Measurements from ENCODE around the gene DCN. TPM values are rescaled to one million over a fixed set of nuclear protein-coding genes. Genes with fewer than 3 reads are reported as not detected.

Gene DCN
- total RNA-seq, 1 experiment from 2014 or later: 2.0 TPM

DNA sequence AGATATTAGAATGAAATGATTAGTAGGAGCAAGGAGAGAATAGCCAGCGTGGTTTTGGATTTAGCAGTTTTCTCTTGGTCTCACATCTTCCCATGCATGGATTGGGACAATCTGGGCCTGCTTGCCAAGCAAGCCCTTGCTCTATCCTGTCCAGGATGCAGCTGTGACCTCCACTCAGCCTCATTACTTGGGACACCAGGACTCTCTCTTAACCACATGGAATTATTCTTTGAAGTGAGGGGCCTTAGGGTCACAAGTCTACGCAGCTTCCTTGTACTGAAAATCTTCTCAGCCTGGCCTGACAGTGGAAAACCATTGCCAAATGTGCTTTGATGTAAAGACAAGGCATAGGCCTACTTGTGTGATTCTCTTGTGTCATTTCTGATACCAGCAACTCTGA, 28.0 kb upstream of the DCN start (continued):
- TF ChIP-seq, protein P1, sequence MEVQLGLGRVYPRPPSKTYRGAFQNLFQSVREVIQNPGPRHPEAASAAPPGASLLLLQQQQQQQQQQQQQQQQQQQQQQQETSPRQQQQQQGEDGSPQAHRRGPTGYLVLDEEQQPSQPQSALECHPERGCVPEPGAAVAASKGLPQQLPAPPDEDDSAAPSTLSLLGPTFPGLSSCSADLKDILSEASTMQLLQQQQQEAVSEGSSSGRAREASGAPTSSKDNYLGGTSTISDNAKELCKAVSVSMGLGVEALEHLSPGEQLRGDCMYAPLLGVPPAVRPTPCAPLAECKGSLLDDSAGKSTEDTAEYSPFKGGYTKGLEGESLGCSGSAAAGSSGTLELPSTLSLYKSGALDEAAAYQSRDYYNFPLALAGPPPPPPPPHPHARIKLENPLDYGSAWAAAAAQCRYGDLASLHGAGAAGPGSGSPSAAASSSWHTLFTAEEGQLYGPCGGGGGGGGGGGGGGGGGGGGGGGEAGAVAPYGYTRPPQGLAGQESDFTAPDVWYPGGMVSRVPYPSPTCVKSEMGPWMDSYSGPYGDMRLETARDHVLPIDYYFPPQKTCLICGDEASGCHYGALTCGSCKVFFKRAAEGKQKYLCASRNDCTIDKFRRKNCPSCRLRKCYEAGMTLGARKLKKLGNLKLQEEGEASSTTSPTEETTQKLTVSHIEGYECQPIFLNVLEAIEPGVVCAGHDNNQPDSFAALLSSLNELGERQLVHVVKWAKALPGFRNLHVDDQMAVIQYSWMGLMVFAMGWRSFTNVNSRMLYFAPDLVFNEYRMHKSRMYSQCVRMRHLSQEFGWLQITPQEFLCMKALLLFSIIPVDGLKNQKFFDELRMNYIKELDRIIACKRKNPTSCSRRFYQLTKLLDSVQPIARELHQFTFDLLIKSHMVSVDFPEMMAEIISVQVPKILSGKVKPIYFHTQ (CRISPR knock-in tag; IDR thresholded peaks at IDR 0.05): no peak
- TF ChIP-seq NFE2L1 (CRISPR knock-in tag; IDR thresholded peaks at IDR 0.05): no peak
- no peak for TF ChIP-seq GABPB1 (CRISPR knock-in tag; IDR thresholded peaks at IDR 0.05)
- TF ChIP-seq, protein P2, sequence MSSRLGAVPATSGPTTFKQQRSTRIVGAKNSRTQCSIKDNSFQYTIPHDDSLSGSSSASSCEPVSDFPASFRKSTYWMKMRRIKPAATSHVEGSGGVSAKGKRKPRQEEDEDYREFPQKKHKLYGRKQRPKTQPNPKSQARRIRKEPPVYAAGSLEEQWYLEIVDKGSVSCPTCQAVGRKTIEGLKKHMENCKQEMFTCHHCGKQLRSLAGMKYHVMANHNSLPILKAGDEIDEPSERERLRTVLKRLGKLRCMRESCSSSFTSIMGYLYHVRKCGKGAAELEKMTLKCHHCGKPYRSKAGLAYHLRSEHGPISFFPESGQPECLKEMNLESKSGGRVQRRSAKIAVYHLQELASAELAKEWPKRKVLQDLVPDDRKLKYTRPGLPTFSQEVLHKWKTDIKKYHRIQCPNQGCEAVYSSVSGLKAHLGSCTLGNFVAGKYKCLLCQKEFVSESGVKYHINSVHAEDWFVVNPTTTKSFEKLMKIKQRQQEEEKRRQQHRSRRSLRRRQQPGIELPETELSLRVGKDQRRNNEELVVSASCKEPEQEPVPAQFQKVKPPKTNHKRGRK (CRISPR knock-in tag; IDR thresholded peaks at IDR 0.05; ENCODE audit: borderline replicate concordance): no peak
- TF ChIP-seq ZNF232 (CRISPR knock-in tag; IDR thresholded peaks at IDR 0.05): no peak
- no peak for TF ChIP-seq ZNF219 (CRISPR knock-in tag; IDR thresholded peaks at IDR 0.05; ENCODE audit: borderline replicate concordance)
- TF ChIP-seq TCF7 (CRISPR knock-in tag; IDR thresholded peaks at IDR 0.05; ENCODE audit: low read depth): no peak

DNA sequence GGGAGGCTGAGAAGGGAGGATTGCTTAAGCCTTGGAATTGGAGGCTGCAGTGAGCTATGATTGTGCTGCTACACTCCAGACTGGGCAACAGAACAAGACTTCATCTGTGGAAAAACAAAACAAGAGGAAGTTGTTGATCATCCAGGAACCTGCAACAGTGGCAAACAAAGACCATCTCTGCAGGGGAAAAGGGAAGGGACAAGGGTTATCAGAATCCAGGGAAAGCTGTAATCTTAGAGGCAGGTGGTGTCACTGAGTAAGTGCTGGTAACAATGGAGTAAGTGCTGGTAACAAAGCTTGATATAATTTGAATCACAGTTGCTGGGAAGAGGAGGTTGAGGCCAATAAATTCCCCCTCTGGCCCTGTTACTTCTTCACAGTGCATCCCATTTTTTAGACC, 27.5 kb upstream of the DCN start:
- no peak overlapping the region for H3K4me3 Mint-ChIP-seq
- H3K9me3 Mint-ChIP-seq: peaks cover 16% of the 10 kb centered on the region
- no peak overlapping the region for H3K27ac Mint-ChIP-seq
- TF ChIP-seq, protein P3, sequence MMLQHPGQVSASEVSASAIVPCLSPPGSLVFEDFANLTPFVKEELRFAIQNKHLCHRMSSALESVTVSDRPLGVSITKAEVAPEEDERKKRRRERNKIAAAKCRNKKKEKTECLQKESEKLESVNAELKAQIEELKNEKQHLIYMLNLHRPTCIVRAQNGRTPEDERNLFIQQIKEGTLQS (CRISPR knock-in tag; conservative IDR thresholded peaks at IDR 0.05): no peak
- TF ChIP-seq, protein P4, sequence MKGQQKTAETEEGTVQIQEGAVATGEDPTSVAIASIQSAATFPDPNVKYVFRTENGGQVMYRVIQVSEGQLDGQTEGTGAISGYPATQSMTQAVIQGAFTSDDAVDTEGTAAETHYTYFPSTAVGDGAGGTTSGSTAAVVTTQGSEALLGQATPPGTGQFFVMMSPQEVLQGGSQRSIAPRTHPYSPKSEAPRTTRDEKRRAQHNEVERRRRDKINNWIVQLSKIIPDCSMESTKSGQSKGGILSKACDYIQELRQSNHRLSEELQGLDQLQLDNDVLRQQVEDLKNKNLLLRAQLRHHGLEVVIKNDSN (CRISPR knock-in tag; IDR thresholded peaks at IDR 0.05): no peak
- TF ChIP-seq, protein P5, sequence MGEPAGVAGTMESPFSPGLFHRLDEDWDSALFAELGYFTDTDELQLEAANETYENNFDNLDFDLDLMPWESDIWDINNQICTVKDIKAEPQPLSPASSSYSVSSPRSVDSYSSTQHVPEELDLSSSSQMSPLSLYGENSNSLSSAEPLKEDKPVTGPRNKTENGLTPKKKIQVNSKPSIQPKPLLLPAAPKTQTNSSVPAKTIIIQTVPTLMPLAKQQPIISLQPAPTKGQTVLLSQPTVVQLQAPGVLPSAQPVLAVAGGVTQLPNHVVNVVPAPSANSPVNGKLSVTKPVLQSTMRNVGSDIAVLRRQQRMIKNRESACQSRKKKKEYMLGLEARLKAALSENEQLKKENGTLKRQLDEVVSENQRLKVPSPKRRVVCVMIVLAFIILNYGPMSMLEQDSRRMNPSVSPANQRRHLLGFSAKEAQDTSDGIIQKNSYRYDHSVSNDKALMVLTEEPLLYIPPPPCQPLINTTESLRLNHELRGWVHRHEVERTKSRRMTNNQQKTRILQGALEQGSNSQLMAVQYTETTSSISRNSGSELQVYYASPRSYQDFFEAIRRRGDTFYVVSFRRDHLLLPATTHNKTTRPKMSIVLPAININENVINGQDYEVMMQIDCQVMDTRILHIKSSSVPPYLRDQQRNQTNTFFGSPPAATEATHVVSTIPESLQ (CRISPR knock-in tag; IDR thresholded peaks at IDR 0.05): no peak
- TF ChIP-seq NR1H2 (CRISPR knock-in tag; IDR thresholded peaks at IDR 0.05) (no peak), EMX1 (CRISPR knock-in tag; IDR thresholded peaks at IDR 0.05) (no peak), PRRX2 (CRISPR knock-in tag; IDR thresholded peaks at IDR 0.05) (no peak), ZNF317 (CRISPR knock-in tag; IDR thresholded peaks at IDR 0.05; ENCODE audit: borderline replicate concordance, low read depth) (no peak), FOXP1 (CRISPR knock-in tag; IDR thresholded peaks at IDR 0.05; ENCODE audit: borderline replicate concordance) (no peak), GRHL2 (CRISPR knock-in tag; IDR thresholded peaks at IDR 0.05; ENCODE audit: insufficient replicate concordance, severe bottlenecking) (no peak), OVOL2 (CRISPR knock-in tag; IDR thresholded peaks at IDR 0.05; ENCODE audit: borderline replicate concordance) (no peak), MXD4 (CRISPR knock-in tag; IDR thresholded peaks at IDR 0.05; ENCODE audit: borderline replicate concordance) (no peak), NR3C1 (CRISPR knock-in tag; conservative IDR thresholded peaks at IDR 0.05; ENCODE audit: low read depth) (no peak), NFATC4 (CRISPR knock-in tag; IDR thresholded peaks at IDR 0.05) (no peak)
- TF ChIP-seq, protein P2 (CRISPR knock-in tag; IDR thresholded peaks at IDR 0.05; ENCODE audit: borderline replicate concordance): no peak
- TF ChIP-seq, protein P6, sequence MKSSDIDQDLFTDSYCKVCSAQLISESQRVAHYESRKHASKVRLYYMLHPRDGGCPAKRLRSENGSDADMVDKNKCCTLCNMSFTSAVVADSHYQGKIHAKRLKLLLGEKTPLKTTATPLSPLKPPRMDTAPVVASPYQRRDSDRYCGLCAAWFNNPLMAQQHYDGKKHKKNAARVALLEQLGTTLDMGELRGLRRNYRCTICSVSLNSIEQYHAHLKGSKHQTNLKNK (CRISPR knock-in tag; IDR thresholded peaks at IDR 0.05): no peak
- TF ChIP-seq, protein P7, sequence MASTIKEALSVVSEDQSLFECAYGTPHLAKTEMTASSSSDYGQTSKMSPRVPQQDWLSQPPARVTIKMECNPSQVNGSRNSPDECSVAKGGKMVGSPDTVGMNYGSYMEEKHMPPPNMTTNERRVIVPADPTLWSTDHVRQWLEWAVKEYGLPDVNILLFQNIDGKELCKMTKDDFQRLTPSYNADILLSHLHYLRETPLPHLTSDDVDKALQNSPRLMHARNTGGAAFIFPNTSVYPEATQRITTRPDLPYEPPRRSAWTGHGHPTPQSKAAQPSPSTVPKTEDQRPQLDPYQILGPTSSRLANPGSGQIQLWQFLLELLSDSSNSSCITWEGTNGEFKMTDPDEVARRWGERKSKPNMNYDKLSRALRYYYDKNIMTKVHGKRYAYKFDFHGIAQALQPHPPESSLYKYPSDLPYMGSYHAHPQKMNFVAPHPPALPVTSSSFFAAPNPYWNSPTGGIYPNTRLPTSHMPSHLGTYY (CRISPR knock-in tag; IDR thresholded peaks at IDR 0.05): no peak
- TF ChIP-seq, protein P8, sequence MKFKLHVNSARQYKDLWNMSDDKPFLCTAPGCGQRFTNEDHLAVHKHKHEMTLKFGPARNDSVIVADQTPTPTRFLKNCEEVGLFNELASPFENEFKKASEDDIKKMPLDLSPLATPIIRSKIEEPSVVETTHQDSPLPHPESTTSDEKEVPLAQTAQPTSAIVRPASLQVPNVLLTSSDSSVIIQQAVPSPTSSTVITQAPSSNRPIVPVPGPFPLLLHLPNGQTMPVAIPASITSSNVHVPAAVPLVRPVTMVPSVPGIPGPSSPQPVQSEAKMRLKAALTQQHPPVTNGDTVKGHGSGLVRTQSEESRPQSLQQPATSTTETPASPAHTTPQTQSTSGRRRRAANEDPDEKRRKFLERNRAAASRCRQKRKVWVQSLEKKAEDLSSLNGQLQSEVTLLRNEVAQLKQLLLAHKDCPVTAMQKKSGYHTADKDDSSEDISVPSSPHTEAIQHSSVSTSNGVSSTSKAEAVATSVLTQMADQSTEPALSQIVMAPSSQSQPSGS (CRISPR knock-in tag; IDR thresholded peaks at IDR 0.05; ENCODE audit: borderline replicate concordance, low read depth): no peak

More for the DNA sequence above, 27.5 kb upstream of the DCN start:
- DNase-seq (ENCODE audit: low spot score): no peak
- Mint-ChIP-seq H3K4me1 (no peaks in the 10 kb centered on the region), H3K36me3 (no peaks in the 10 kb centered on the region), H3K27me3 (ENCODE audit: low read depth) (peaks cover 9% of the 10 kb centered on the region)
- POLR2A ChIA-PET: no interaction called here
- CTCF ChIA-PET: no interaction called here
- ATAC-seq: peak; percentile 60

Measured in WTC11 (cell line).